Fibroblast of villous mesenchyme (primary cell): ENCODE data around the gene SART3. TPM values are rescaled to one million over a fixed set of nuclear protein-coding genes. Genes with fewer than 3 reads are reported as not detected.

ENCODE experiments used
- DNase-seq: peaks from one replicate; pipeline ENCODE4 v3.0.0-alpha.2; 2010; ENCODE audit warnings: low read depth
- H3K4me3 ChIP-seq: 2 replicates; pipeline ENCODE4 v1.5.1; 2011; ENCODE audit warnings: low read depth, mild to moderate bottlenecking, low read length
- total RNA-seq: library from RNA; depleted of rRNA; stranded (reverse); fragments of >200 nt; gene quantifications from 2 replicates; pipeline ENCODE4 v1.2.3, GENCODE V29; 2012
- TF ChIP-seq, protein P1 (sequence below): IDR thresholded peaks from 2 replicates; pipeline ENCODE4 v1.5.1; 2012; ENCODE audit warnings: low read depth, mild to moderate bottlenecking, low read length; ENCODE audit not compliant: insufficient read depth

SART3 gene
- total RNA-seq, 1 donor: 59.2 TPM

DNA sequence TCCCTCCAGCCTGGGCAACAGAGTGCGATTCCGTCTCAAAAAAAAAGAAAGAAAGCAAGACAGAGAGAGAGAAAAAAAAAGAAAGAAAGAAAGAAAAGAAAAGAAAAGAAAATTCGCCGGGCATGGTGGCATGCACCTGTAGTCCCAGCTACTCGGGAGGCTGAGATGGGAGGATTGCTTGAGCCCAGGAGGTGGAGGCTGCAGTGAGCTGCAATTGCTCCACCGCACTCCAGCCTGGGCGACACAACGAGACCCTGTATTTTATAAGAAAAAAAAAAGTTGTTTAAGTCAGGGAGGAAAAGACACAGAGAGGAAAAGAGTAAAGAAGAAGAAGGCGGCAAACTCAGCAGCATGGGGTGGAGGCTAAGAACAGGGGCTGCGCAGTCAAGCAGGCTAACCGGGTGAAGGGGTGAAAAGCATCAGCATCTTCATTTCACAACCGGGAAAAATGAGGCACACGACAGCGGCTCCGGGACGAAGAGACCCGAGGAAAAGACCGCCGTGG lies 46.5 kb downstream of the SART3 start:
- peak overlapping the region; percentile 95 for H3K4me3 ChIP-seq
- TF ChIP-seq, protein P1, sequence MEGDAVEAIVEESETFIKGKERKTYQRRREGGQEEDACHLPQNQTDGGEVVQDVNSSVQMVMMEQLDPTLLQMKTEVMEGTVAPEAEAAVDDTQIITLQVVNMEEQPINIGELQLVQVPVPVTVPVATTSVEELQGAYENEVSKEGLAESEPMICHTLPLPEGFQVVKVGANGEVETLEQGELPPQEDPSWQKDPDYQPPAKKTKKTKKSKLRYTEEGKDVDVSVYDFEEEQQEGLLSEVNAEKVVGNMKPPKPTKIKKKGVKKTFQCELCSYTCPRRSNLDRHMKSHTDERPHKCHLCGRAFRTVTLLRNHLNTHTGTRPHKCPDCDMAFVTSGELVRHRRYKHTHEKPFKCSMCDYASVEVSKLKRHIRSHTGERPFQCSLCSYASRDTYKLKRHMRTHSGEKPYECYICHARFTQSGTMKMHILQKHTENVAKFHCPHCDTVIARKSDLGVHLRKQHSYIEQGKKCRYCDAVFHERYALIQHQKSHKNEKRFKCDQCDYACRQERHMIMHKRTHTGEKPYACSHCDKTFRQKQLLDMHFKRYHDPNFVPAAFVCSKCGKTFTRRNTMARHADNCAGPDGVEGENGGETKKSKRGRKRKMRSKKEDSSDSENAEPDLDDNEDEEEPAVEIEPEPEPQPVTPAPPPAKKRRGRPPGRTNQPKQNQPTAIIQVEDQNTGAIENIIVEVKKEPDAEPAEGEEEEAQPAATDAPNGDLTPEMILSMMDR: no peak
- DNase-seq: no peak

GRCh38 chr12:108511633-108512540 lies 49.1 kb downstream of the SART3 start:
- H3K4me3 ChIP-seq: no peak overlapping the region
- TF ChIP-seq, protein P1: peak; percentile 89
- DNase-seq: peak; percentile 65

DNA sequence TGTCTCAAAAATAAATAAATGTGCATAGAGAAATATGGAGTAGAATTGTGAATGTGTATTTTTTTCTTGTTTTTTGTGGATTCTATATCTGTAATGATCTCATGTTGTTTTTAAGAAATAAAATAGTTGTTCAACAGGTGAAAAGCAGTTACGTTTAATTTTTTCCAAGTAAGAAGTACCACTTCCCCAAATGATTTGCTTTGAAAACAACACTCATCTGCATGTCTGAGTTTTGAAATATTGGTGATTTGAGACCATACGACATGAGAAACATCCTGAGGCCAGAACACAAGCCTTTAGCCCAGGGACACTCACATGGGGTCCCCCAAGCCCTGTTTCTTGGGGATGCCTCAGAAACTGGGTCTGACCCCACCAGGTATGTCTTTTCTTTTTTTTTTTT lies 50.1 kb downstream of the SART3 start:
- DNase-seq: no peak
- TF ChIP-seq, protein P1: no peak
- H3K4me3 ChIP-seq: no peak overlapping the region

DNA sequence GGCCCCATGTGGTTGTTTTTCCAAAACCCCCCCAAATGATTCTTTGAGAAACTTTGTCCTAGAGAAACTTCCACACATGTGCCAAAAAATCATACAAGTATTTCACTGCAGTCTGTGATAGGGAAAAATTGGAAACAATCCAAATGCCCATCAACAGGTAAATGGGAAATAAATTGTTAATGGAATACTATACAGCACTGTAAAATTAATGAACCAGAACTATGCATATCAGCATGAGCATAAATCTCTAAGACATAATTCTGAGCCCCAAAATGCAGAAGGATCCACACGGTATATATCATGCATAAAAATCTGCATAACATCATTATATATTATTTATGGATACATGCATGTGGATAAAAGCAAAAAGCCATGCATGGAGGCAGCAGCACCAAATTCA lies 51.2 kb downstream of the SART3 start:
- no peak overlapping the region for H3K4me3 ChIP-seq
- no peak for DNase-seq
- TF ChIP-seq, protein P1: no peak

- TF ChIP-seq, protein P1: no peak
- no peak for DNase-seq
- H3K4me3 ChIP-seq: no peak overlapping the region
These were observed 52.9 kb downstream of the SART3 start for GRCh38 chr12:108507971-108508642.

- H3K4me3 ChIP-seq: no peak overlapping the region
- TF ChIP-seq, protein P1: no peak
- DNase-seq: no peak
These were observed 55.8 kb downstream of the SART3 start for GRCh38 chr12:108505129-108505528.
